Limb (tissue), 2 donors: Measurements from ENCODE around the gene RAB39A.
"Not testable (repeated sequence)": the region's sequence is repeated elsewhere in the genome, so short reads cannot be mapped to it uniquely, and the experiment has no call there.

Experiments
- DNase-seq, 2 donors: peaks; one replicate each; pipeline ENCODE4 v3.0.0-alpha.2; 2016; ENCODE audit errors: extremely low spot score in 2 of 2

Gene RAB39A, protein sequence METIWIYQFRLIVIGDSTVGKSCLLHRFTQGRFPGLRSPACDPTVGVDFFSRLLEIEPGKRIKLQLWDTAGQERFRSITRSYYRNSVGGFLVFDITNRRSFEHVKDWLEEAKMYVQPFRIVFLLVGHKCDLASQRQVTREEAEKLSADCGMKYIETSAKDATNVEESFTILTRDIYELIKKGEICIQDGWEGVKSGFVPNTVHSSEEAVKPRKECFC

DNA sequence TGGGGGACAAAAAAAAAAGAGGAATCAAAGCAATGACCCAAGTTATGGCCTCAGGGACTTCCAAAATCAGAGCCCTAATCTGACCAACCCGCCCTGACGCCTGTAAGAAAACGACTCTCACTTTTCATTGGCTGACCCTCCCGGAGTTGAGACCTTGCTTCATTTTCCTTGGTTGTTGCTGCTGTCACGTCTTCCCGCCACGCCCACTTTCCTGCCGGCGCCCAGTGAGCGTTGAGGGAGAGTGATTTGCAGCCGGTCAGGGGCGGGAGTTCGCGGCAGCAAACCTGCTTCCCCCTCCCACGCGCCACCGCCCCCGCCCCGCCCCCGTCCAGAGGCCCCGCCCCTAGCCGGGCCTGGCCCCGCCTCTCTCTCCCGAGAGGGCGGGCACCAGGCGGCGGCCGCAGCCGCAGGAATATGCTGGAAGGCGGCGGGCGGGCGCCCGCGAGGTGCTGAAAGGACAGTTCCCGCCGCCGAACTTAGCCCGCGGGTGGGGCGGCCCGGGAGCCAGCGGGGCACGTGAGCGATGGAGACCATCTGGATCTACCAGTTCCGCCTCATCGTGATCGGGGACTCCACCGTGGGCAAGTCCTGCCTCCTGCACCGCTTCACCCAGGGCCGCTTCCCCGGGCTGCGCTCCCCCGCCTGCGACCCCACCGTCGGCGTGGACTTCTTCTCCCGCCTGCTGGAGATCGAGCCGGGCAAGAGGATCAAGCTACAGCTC is at the start of gene RAB39A:
RAB39A (plus strand) TSS at position 403 of the 721 bp plus-strand sequence; CDS start at position 524, 121 bp downstream.
- peak; percentile 81 to 95 for DNase-seq

GRCh38 chr11:107881471-107881870 is 46.8 kb upstream of the RAB39A start:
- DNase-seq = not testable (repeated sequence)

- DNase-seq = no peak
These were observed 46.0 kb upstream of the RAB39A start for GRCh38 chr11:107882095-107882820.

DNA sequence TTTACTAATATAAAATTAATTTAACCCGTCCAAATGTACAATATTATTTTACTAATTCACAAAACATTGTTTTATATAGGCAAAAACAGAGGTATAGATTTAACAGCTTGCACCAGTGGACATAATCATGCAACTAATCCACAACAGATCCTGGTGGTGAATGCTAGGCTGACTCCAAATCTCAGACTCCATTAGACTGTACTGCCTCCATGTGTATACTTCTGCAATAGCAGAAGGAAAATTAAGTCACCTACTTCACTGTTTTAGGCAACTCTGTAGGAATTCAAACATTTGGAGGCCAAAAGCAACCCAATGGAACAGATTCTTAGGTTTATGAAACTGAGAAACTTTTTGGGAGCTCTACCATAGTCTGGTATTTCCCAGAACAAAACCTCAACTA is 30.0 kb upstream of the RAB39A start:
- DNase-seq = peak in 1 of 2 donors; percentile 9

- no peak for DNase-seq
These were observed 20.0 kb upstream of the RAB39A start for GRCh38 chr11:107908211-107908610.

DNA sequence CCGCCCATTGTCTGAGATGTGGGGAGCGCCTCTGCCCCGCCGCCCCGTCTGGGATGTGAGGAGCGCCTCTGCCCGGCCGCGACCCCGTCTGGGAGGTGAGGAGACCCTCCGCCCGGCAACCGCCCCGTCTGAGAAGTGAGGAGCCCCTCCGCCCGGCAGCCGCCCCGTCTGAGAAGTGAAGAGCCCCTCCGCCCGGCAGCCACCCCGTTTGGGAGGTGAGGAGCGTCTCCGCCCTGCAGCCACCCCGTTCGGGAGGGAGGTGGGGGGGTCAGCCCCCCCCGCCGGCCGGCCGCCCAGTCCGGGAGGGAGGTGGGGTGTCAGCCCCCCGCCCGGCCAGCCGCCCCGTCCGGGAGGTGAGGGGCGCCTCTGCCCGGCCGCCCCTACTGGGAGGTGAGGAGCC is 15.8 kb upstream of the RAB39A start:
- not testable (repeated sequence) for DNase-seq

- DNase-seq = no peak
These were observed 13.0 kb upstream of the RAB39A start for GRCh38 chr11:107915229-107915628.

GRCh38 chr11:107916671-107917241 is 11.5 kb upstream of the RAB39A start:
- peak in 1 of 2 donors; percentile 35 for DNase-seq

DNA sequence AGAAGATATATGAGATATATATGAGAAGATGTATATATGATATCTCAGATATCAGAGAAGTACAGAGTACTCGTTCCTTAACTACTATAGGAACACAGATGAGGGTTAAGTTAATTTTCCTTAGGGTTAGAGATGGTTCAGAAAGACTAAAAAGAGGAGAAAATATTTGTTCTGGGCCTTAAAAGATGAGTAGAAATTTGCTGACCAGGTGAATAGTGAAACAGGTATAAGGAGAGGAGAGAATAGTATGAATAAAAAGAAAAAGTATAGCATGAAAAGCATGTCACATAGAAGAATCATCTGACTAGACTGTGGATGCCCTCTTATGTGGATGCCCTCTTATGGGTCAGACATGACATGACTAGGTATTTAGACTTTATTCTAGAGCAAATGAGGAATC is 6.3 kb upstream of the RAB39A start:
- DNase-seq = no peak

DNA sequence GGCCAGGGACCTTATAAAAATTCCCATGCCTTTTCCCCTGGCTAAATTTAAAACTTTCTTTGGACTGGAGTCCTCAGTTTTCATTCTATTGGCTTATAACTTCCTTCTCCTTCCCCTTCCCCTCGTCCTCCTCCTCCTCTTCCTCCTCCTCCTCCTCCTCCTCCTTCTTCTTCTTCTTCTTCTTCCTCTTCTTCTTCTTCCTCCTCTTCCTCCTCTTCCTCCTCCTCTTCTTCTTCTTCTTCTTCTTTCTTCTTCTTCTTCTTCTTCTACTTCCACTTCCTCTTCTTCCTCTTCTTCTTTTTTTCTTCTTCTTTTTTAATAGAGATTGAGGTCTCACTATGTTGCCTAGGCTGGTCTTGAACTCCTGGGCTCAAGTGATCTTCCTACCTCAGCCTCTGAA is 4.7 kb upstream of the RAB39A start:
- not testable (repeated sequence) for DNase-seq

GRCh38 chr11:107924306-107924705 is 3.9 kb upstream of the RAB39A start:
- no peak for DNase-seq

GRCh38 chr11:107927559-107927958 is 689 bp upstream of the RAB39A start:
- no peak for DNase-seq

DNA sequence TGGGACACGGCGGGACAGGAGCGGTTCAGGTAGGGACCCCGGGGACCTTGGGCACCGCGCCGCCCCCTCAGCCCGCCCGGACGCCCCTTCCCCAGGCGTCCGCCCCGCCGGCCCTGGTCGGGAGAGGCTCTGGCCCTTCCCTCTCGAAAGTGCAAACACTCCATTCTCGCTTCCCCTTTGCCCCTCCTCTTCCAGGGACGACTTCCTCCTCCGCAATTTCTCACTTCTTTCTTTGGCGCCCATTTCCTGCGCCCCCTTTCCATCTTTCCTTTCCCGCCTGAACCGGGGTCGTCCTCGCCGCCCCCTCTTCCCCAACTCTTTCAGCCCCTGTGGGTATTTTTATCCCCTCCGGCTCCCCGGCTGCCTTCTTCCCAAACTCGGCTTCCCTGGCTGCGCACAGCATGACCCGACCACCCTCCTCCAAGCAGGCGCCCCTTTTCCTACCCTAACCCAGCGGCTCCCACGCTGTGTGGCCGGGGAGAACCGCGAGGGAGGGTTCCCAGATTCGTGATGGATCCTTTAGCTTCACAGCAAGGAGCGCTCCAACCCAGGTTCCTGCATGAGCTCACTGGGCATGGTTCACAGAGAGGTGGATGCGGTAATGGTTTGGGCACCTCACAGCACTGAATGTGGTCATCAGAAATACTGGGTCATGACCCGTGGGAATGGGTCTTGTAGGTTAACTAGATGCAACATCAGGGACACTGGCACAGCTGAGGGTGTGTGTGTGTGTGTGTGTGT is 689 bp downstream of the RAB39A start:
- peak in 1 of 2 donors; percentile 53 for DNase-seq

DNA sequence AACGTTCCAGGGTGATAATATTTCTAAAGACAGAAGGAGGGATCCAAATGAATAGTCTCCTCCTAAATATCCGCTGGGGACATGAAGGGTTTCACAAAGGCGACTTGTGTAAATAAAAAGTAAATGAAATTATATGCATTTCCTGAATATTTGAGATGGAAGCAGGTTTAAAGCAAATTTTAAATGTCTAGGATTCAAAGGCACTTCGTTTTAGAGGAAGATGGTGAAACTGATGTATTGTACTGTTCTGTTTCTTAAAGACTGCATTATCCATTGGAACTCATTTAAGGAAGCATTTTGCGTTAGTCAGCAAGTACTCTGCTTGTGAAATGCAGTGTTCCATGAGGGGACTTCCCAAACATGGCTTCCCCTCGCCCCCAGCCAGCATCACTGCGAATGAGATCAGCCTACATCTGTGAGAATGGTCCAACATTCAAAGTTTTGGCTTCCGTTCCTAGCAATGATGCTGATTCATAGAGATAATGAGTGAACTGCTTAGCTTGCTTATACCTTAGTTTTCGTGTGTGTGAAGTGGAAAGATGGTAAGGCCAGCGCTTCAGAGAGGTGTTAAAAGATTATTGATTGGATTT is 1.5 kb downstream of the RAB39A start:
- no peak for DNase-seq

GRCh38 chr11:107931206-107931605 is 3.0 kb downstream of the RAB39A start:
- no peak for DNase-seq

- no peak for DNase-seq
These were observed 19.7 kb downstream of the RAB39A start for GRCh38 chr11:107947904-107948303.

DNA sequence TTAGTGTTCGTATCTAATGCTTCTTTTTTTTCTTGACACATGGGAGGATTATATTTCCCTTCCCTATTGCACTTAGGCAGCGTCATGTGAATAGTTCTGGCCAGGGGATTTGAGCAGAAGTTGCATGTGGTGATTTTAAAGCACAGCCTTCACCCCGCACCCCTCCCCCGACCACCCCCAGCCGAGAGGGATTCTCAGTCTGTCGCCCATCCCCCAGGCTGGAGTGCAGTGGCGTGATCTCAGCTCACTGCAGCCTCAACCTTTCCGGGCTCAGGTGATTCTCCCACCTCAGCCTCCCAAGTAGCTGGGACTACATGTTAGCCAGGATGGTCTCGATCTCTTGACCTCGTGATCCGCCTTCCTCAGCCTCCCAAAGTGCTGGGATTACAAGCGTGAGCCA is 20.1 kb downstream of the RAB39A start:
- not testable (repeated sequence) for DNase-seq

DNA sequence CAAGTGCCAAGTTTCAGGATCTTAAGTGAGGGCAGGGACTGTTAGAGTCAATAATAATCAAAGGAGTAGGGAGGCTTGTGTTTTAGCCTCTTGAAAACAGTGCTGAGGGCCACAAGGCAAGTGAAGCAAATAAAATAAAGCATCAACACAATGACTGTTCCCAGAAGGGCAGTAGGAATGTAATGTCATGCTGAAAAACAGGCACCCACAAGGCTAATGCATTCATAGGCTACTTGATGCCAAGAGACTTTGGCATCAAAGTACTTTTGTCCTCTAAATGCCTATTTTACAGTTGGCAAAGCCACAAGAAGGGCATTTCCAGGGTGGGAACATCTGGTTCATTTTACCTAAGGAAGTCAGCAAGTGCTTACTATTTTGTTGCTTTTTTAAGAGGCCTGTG is 22.9 kb downstream of the RAB39A start:
- DNase-seq = no peak

DNA sequence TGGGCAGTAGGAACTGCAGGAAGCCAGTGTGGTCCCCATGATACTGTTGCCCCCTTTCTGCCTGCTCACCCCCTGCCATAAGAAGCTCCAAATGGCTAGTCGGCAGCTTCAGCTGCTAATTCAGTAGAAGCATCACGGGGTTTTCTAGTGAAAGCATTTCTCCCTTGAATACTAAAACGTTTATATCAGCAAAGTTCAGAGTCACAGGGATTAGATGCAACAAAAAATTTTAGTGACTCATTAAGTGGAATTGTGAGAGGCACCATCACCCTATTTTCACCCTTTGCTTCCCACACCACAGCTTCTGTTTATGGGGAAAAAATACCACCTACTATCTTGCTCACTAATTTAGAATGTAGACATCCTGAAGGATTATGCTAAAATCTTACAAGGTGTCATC is 25.2 kb downstream of the RAB39A start:
- no peak for DNase-seq

DNA sequence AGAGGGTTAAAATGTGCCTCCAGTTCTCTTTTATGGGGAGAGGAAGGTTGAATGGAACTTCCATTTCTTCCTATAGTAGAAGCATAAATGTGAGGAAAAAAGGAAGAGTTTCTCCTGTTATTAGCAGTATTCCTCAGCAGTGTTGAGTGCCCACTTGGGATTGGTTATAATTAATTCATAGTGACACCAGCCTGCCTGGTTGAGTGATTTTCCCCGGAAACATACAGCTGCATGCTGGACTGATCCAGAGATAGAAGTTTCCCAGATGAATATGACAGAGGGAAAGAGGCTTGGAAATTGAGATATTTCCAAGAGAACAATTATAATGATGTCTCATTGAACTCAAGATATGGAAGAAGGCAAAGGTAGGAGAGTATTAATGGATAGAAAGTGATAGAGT is 28.3 kb downstream of the RAB39A start:
- no peak for DNase-seq

DNA sequence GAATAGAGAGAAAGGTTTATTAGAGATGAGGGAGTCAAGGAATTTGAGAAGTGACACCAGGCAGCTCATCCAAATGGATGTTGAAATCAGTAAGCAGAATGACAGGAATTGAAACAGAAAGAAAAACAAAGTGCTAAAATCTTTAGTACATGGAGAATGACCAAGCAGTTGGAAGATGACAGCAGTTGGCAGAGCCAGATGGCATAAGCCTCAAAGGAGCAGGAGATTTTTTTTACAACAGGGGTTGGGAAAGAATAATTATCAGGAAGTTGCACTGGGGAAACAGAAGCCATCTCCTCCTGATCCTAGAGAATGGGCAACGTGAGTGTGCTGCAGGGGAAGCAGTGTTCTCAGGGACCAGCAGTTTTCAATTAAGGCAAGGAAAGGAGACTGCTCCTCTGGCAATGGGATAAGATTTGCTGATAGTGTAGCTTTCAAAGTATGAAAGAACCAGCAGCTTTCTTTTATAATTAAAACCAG is 28.9 kb downstream of the RAB39A start:
- peak in 1 of 2 donors; percentile 14 for DNase-seq
